H9 (cell line): Measurements from ENCODE around the gene LIX1. TPM values are rescaled to one million over a fixed set of nuclear protein-coding genes. Genes with fewer than 3 reads are reported as not detected.

Experiments used
- DNase-seq: peaks from one replicate; pipeline ENCODE4 v3.0.0-alpha.2; 2017
- H2AFZ ChIP-seq: one replicate; pipeline ENCODE4 v1.6.1; 2013; ENCODE audit warnings: mild to moderate bottlenecking, low read length, control low read depth, moderate library complexity
- H2AK5ac ChIP-seq: 2 replicates; pipeline ENCODE4 v1.6.1; 2013; ENCODE audit warnings: low read length, control low read depth, mixed read lengths; ENCODE audit not compliant: insufficient read length
- H2BK120ac ChIP-seq: one replicate; pipeline ENCODE4 v1.6.1; 2013; ENCODE audit warnings: low read depth, mild to moderate bottlenecking, low read length, control low read depth, inconsistent platforms; ENCODE audit not compliant: poor library complexity, severe bottlenecking
- H2BK12ac ChIP-seq: 2 replicates; pipeline ENCODE4 v1.6.1; 2013; ENCODE audit warnings: low read length, control low read depth, mixed read lengths, low read depth; ENCODE audit not compliant: insufficient read length
- H2BK15ac ChIP-seq: 2 replicates; pipeline ENCODE4 v1.6.1; 2013; ENCODE audit warnings: low read depth, low read length, control low read depth
- H2BK20ac ChIP-seq: one replicate; pipeline ENCODE4 v1.6.1; 2013; ENCODE audit warnings: low read depth, mild to moderate bottlenecking, low read length, control low read depth, inconsistent platforms; ENCODE audit not compliant: poor library complexity, severe bottlenecking
- H2BK5ac ChIP-seq: 2 replicates; pipeline ENCODE4 v1.6.1; 2013; ENCODE audit warnings: low read length, control low read depth, mixed read lengths; ENCODE audit not compliant: insufficient read length
- H3K14ac ChIP-seq: 2 replicates; pipeline ENCODE4 v1.6.1; 2013; ENCODE audit warnings: low read length, control low read depth; ENCODE audit not compliant: insufficient read depth
- H3K18ac ChIP-seq: 2 replicates; pipeline ENCODE4 v1.6.1; 2013; ENCODE audit warnings: low read depth, mild to moderate bottlenecking, mixed read lengths, low read length, control low read depth; ENCODE audit not compliant: insufficient read length
- H3K23ac ChIP-seq: 2 replicates; pipeline ENCODE4 v1.6.1; 2013; ENCODE audit warnings: low read length, control low read depth, mixed read lengths, low read depth; ENCODE audit not compliant: insufficient read length
- H3K23me2 ChIP-seq: 2 replicates; pipeline ENCODE4 v1.6.1; 2013; ENCODE audit warnings: low read depth, mild to moderate bottlenecking, mixed read lengths, low read length, control low read depth; ENCODE audit not compliant: insufficient read length, poor library complexity, severe bottlenecking
- H3K27ac ChIP-seq: 2 replicates; pipeline ENCODE4 v1.5.1; 2013; ENCODE audit warnings: low read length, control low read depth, mixed read lengths, low read depth; ENCODE audit not compliant: insufficient read length
- H3K27me3 ChIP-seq: 2 replicates; pipeline ENCODE4 v1.6.1; 2013; ENCODE audit warnings: low read length, control low read depth, inconsistent platforms; ENCODE audit not compliant: insufficient read depth
- H3K4ac ChIP-seq: 2 replicates; pipeline ENCODE4 v1.6.1; 2013; ENCODE audit warnings: low read depth, mild to moderate bottlenecking, control low read depth, inconsistent platforms, low read length, moderate library complexity
- H3K4me1 ChIP-seq: 2 replicates; pipeline ENCODE4 v1.6.1; 2013; ENCODE audit warnings: low read length, control low read depth, inconsistent platforms; ENCODE audit not compliant: insufficient read depth
- H3K4me2 ChIP-seq: 2 replicates; pipeline ENCODE4 v1.6.1; 2013; ENCODE audit warnings: low read length, control low read depth, mixed read lengths; ENCODE audit not compliant: insufficient read length, insufficient read depth
- H3K56ac ChIP-seq: 2 replicates; pipeline ENCODE4 v1.6.1; 2013; ENCODE audit warnings: low read depth, mild to moderate bottlenecking, mixed read lengths, low read length, control low read depth; ENCODE audit not compliant: insufficient read length
- H3K79me1 ChIP-seq: 2 replicates; pipeline ENCODE4 v1.6.1; 2013; ENCODE audit warnings: low read depth, mild to moderate bottlenecking, moderate library complexity, low read length, control low read depth, inconsistent platforms; ENCODE audit not compliant: insufficient read depth, poor library complexity, severe bottlenecking
- H3K79me2 ChIP-seq: 2 replicates; pipeline ENCODE4 v1.6.1; 2013; ENCODE audit warnings: low read length, control low read depth, inconsistent platforms; ENCODE audit not compliant: insufficient read depth
- H3K9ac ChIP-seq: 2 replicates; pipeline ENCODE4 v1.6.1; 2013; ENCODE audit warnings: low read length, control low read depth, mixed read lengths; ENCODE audit not compliant: insufficient read length; ENCODE audit errors: extremely low read depth
- H3K9me3 ChIP-seq: one replicate; pipeline ENCODE4 v1.6.1; 2013; ENCODE audit warnings: low read depth, low read length, inconsistent platforms; ENCODE audit not compliant: control insufficient read depth
- H3T11ph ChIP-seq: one replicate; pipeline ENCODE4 v1.6.1; 2013; ENCODE audit warnings: mild to moderate bottlenecking, low read length, control low read depth, inconsistent platforms
- H4K20me1 ChIP-seq: one replicate; pipeline ENCODE4 v1.6.1; 2013; ENCODE audit not compliant: control insufficient read depth, insufficient read length, insufficient read depth
- H4K5ac ChIP-seq: 2 replicates; pipeline ENCODE4 v1.6.1; 2013; ENCODE audit warnings: low read depth, mild to moderate bottlenecking, mixed read lengths, low read length, control low read depth; ENCODE audit not compliant: insufficient read length
- H4K8ac ChIP-seq: replicated peaks from 2 replicates; pipeline ENCODE4 v1.6.1; 2013; ENCODE audit warnings: low read length, control low read depth, mixed read lengths, low read depth; ENCODE audit not compliant: insufficient read length
- H4K91ac ChIP-seq: 2 replicates; pipeline ENCODE4 v1.6.1; 2013; ENCODE audit warnings: low read depth, mild to moderate bottlenecking, moderate library complexity, mixed read lengths, low read length, control low read depth; ENCODE audit not compliant: insufficient read length
- H3K27ac Mint-ChIP-seq, 3 experiments: 2 replicates in 2 of 3; 3 replicates in 1 of 3; pipeline ENCODE4 v1.8.0; 2020 to 2021; ENCODE audit warnings: mixed read lengths in 3 of 3, mild to moderate bottlenecking in 1 of 3, moderate library complexity in 1 of 3
- H3K27me3 Mint-ChIP-seq: 2 replicates; pipeline ENCODE4 v1.8.0; 2021; ENCODE audit warnings: low read depth, mild to moderate bottlenecking, moderate library complexity, mixed read lengths
- H3K36me3 Mint-ChIP-seq, 3 experiments: 2 replicates in 2 of 3; 3 replicates in 1 of 3; pipeline ENCODE4 v1.8.0; 2020 to 2021; ENCODE audit warnings: low read depth in 3 of 3, mixed read lengths in 3 of 3; ENCODE audit not compliant: insufficient read depth in 1 of 3
- H3K4me1 Mint-ChIP-seq, 2 experiments: 2 replicates each; pipeline ENCODE4 v1.8.0; 2020; ENCODE audit warnings: mixed read lengths in 2 of 2
- H3K4me3 Mint-ChIP-seq, 2 experiments: 2 replicates in 1 of 2; 3 replicates in 1 of 2; pipeline ENCODE4 v1.8.0; 2020 to 2021; ENCODE audit warnings: mild to moderate bottlenecking in 2 of 2, mixed read lengths in 2 of 2, moderate library complexity in 1 of 2
- H3K9me3 Mint-ChIP-seq, 2 experiments: 2 replicates in 1 of 2; 3 replicates in 1 of 2; pipeline ENCODE4 v1.8.0; 2020; ENCODE audit warnings: mild to moderate bottlenecking in 2 of 2, mixed read lengths in 2 of 2, moderate library complexity in 1 of 2
- WGBS: extraction: QIAGEN DNeasy Blood & Tissue Kit; methylation state at CpG from one replicate; pipeline ENCODE4 v1.1.7; 2013; ENCODE audit warnings: missing lambda C conversion rate, low lambda C conversion rate, mixed read lengths; ENCODE audit not compliant: insufficient read length; ENCODE audit errors: extremely low coverage; 5-methylcytosine and 5-hydroxymethylcytosine counted together
- total RNA-seq: library from RNA; stranded (reverse); gene quantifications from 2 replicates; pipeline ENCODE4 v1.2.1, GENCODE V29; 2021
- TF ChIP-seq, protein P1 (sequence below): fragments of 200-600 bp; sonication (generic); conservative IDR thresholded peaks from 3 replicates; pipeline ENCODE4 v1.8.0; 2021; ENCODE audit warnings: antibody characterized with exemption, mild to moderate bottlenecking

Gene LIX1
- total RNA-seq, 1 experiment from 2014 or later, result 0.13 TPM

DNA sequence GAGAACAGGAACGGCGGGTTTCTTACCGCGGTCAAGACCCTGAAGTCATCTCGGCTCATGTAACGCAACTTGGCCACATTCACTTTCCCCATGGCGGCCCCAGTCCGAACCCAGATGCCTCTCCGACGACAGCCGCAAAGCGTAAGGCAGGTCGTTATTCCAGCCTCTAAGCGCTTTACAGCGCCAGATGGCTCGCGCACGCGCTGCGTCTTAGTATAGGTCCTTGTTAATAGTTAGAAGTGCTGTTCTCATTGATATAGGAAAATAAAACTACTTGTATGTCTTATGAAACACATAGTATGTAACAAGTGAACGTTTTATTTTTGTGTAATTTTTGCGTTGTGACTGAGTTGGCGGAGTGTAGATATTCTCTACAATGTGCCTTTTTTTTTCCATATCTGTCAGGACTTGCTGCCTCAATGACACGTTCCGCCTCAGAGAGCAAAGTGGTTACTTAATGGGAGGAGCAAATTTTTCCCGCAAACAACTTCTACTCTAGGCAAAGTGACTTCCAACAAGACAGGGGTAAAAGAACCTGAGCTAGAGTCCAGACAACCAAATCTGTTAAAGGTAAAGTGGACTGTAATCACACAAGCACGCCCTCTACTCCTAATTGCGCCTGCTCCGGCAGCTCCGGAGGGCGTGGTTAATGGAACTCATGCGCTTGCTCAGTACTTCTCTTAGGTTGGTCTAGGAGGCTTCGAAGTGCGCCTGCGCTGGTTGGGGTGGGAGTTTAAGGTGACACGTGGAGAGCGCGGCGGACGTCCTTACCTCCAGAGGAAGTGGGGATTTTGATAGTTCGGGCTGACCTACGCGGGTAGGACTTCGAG is 40.9 kb upstream of the LIX1 start, which contains the start of gene RIOK2:
Gene RIOK2, minus strand, starts transcription at position 148 of the 830 bp plus-strand sequence. Its CDS starts 56 bp downstream, at position 92.
- no peak within 1 kb of the TSS for H3K4ac ChIP-seq
- no peak within 1 kb of the TSS for H2BK120ac ChIP-seq
- H3K56ac ChIP-seq, result no peak within 1 kb of the TSS
- no peaks in the 10 kb centered on the region for H3K9me3 ChIP-seq
- no peaks in the 10 kb centered on the region for H3K4me1 ChIP-seq
- H2BK15ac ChIP-seq, result no peak within 1 kb of the TSS
- peaks cover 2% of the 10 kb centered on the region for H3K79me1 ChIP-seq
- H3T11ph ChIP-seq, result no peak within 1 kb of the TSS
- peak within 1 kb of the TSS; percentile 35 for H3K27ac ChIP-seq
- H3K4me1 Mint-ChIP-seq, result peaks cover 12 to 13% of the 10 kb centered on the region in 2 experiments
- H4K5ac ChIP-seq, result no peak within 1 kb of the TSS
- H4K8ac ChIP-seq, result no peak within 1 kb of the TSS
- peak within 1 kb of the TSS; percentile 99 to 100 (median 99) for H3K27ac Mint-ChIP-seq
- H3K27me3 ChIP-seq, result no peaks in the 10 kb centered on the region
- peaks cover 5 to 7% of the 10 kb centered on the region in 2 experiments; a peak in 4 of 5 replicates for H3K9me3 Mint-ChIP-seq
- no peak within 1 kb of the TSS for H2BK20ac ChIP-seq
- peak within 1 kb of the TSS; percentile 96 to 97 for H3K4me3 Mint-ChIP-seq
- peak within 1 kb of the TSS; percentile 92; the same call in 1 of the 2 replicates for H3K14ac ChIP-seq
- H3K27me3 Mint-ChIP-seq, result peaks cover 32% of the 10 kb centered on the region
- H3K79me2 ChIP-seq, result peaks cover 9% of the 10 kb centered on the region
- no CpG with 5 or more reads among the region's 44 CpGs for WGBS
- H2BK5ac ChIP-seq, result peak within 1 kb of the TSS; percentile 49
- peaks cover 17 to 28% (median 26%) of the 10 kb centered on the region in 3 experiments for H3K36me3 Mint-ChIP-seq
- H3K4me2 ChIP-seq, result peak within 1 kb of the TSS; percentile 56
- H2AFZ ChIP-seq, result peak within 1 kb of the TSS; percentile 96
- H3K18ac ChIP-seq, result peak within 1 kb of the TSS; percentile 84
- no peak within 1 kb of the TSS for H3K23ac ChIP-seq
- peak within 1 kb of the TSS; percentile 98 for H3K9ac ChIP-seq
- H2BK12ac ChIP-seq, result no peak within 1 kb of the TSS
- H4K91ac ChIP-seq, result no peak within 1 kb of the TSS
- H2AK5ac ChIP-seq, result no peak within 1 kb of the TSS
- peak; percentile 96 for DNase-seq
- TF ChIP-seq, protein P1, sequence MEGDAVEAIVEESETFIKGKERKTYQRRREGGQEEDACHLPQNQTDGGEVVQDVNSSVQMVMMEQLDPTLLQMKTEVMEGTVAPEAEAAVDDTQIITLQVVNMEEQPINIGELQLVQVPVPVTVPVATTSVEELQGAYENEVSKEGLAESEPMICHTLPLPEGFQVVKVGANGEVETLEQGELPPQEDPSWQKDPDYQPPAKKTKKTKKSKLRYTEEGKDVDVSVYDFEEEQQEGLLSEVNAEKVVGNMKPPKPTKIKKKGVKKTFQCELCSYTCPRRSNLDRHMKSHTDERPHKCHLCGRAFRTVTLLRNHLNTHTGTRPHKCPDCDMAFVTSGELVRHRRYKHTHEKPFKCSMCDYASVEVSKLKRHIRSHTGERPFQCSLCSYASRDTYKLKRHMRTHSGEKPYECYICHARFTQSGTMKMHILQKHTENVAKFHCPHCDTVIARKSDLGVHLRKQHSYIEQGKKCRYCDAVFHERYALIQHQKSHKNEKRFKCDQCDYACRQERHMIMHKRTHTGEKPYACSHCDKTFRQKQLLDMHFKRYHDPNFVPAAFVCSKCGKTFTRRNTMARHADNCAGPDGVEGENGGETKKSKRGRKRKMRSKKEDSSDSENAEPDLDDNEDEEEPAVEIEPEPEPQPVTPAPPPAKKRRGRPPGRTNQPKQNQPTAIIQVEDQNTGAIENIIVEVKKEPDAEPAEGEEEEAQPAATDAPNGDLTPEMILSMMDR, result no peak
- H4K20me1 ChIP-seq, result no peaks in the 10 kb centered on the region
- no peaks in the 10 kb centered on the region for H3K23me2 ChIP-seq
